B cell (primary cell): Measurements from ENCODE around the gene LMAN1L. TPM values are rescaled to one million over a fixed set of nuclear protein-coding genes. Genes with fewer than 3 reads are reported as not detected.

Experiments
- ATAC-seq: fragments of 200-7000 bp; cut with Tn5 transposase; one replicate; pipeline ENCODE4 v1.10.0; 2021; ENCODE audit warnings: low read depth, mild to moderate bottlenecking, moderate number of reproducible peaks, moderate library complexity
- CTCF ChIA-PET: fragments of 350-600 bp; sonication (Branson Sonifier 250); formaldehyde crosslinking; loops from one replicate; lab custom pipeline; 2021; ENCODE audit warnings: antibody characterized with exemption, inconsistent platforms; lab: Charles Lee
- POLR2A ChIA-PET: fragments of 350-600 bp; sonication (Branson Sonifier 250); formaldehyde crosslinking; loops from one replicate; lab custom pipeline; 2021; ENCODE audit warnings: antibody characterized with exemption; lab: Charles Lee
- DNase-seq: peaks from one replicate; pipeline ENCODE4 v3.0.0; 2013
- H2AFZ ChIP-seq: 2 replicates; pipeline ENCODE4 v1.6.1; 2012; ENCODE audit warnings: mild to moderate bottlenecking, low read depth, low read length; ENCODE audit not compliant: insufficient read depth, poor library complexity, severe bottlenecking
- H3K27ac ChIP-seq, 2 donors: 1 replicate in 1 of 2; 2 replicates in 1 of 2; pipeline ENCODE4 v1.5.1; 2012 to 2013; ENCODE audit warnings: low read length in 2 of 2, mild to moderate bottlenecking in 2 of 2, moderate library complexity in 1 of 2
- H3K27me3 ChIP-seq, 4 experiments: fragments of 200-600 bp in 1 of 4; sonication (generic) in 1 of 4; replicated peaks in 1 of 4; 1 replicate in 2 of 4; 2 replicates in 2 of 4; pipeline versions ENCODE4 v1.6.1 to v1.7.0; 2013 to 2016; ENCODE audit warnings: low read length in 3 of 4, mild to moderate bottlenecking in 2 of 4, mixed read lengths in 1 of 4, moderate library complexity in 1 of 4; ENCODE audit not compliant: insufficient read depth in 4 of 4, control insufficient read depth in 3 of 4; ENCODE audit errors: control extremely low read depth in 1 of 4
- H3K36me3 ChIP-seq, 2 experiments: replicated peaks in 1 of 2; 1 replicate in 1 of 2; 2 replicates in 1 of 2; pipeline versions ENCODE4 v1.6.1 to v1.7.1; 2013; ENCODE audit warnings: low read length in 1 of 2; ENCODE audit not compliant: insufficient read depth in 2 of 2, control insufficient read depth in 1 of 2; ENCODE audit errors: control extremely low read depth in 1 of 2, extremely low read depth in 1 of 2
- H3K4me1 ChIP-seq, 2 donors: fragments of 200-600 bp in 1 of 2; sonication (generic) in 1 of 2; 1 replicate in 1 of 2; 2 replicates in 1 of 2; pipeline versions ENCODE4 v1.5.1 to v1.6.1; 2013 to 2017; ENCODE audit warnings: low read length in 2 of 2; ENCODE audit not compliant: control insufficient read depth in 2 of 2, insufficient read depth in 2 of 2
- H3K4me2 ChIP-seq: replicated peaks from 2 replicates; pipeline ENCODE3; 2012; ENCODE audit warnings: mild to moderate bottlenecking, low read depth, low read length; ENCODE audit not compliant: poor library complexity, severe bottlenecking
- H3K4me3 ChIP-seq, 5 experiments: fragments of 200-600 bp in 1 of 5; sonication (generic) in 1 of 5; 1 replicate in 3 of 5; 2 replicates in 2 of 5; pipeline versions ENCODE4 v1.5.1 to v1.7.0; 2011 to 2016; ENCODE audit warnings: low read length in 4 of 5, mild to moderate bottlenecking in 4 of 5, low read depth in 2 of 5, control low read depth in 1 of 5, moderate library complexity in 1 of 5; ENCODE audit not compliant: insufficient read depth in 1 of 5; ENCODE audit errors: control extremely low read depth in 1 of 5, extremely low read depth in 1 of 5
- H3K79me2 ChIP-seq: fragments of 200-600 bp; sonication (generic); one replicate; pipeline ENCODE4 v1.6.0; 2016; ENCODE audit warnings: low read length; ENCODE audit not compliant: control insufficient read depth, insufficient read depth
- H3K9ac ChIP-seq: fragments of 200-600 bp; sonication (generic); 2 replicates; pipeline ENCODE4 v1.6.1; 2017; ENCODE audit warnings: mild to moderate bottlenecking, low read length, moderate library complexity
- H3K9me3 ChIP-seq, 3 donors: one replicate each; pipeline versions ENCODE4 v1.6.1 to v1.7.1; 2013; ENCODE audit warnings: low read length in 2 of 3; ENCODE audit not compliant: control insufficient read depth in 2 of 3, insufficient read depth in 1 of 3; ENCODE audit errors: control extremely low read depth in 1 of 3
- H4K20me1 ChIP-seq: 2 replicates; pipeline ENCODE4 v1.6.0; 2012; ENCODE audit warnings: mild to moderate bottlenecking, low read length; ENCODE audit not compliant: insufficient read depth, control insufficient read depth, poor library complexity, severe bottlenecking
- H3K27ac Mint-ChIP-seq: one replicate; pipeline ENCODE4 v1.8.0; 2021; ENCODE audit warnings: mixed read lengths
- H3K27me3 Mint-ChIP-seq: one replicate; pipeline ENCODE4 v1.8.0; 2021; ENCODE audit warnings: mixed read lengths
- H3K4me1 Mint-ChIP-seq: one replicate; pipeline ENCODE4 v1.8.0; 2021; ENCODE audit warnings: mixed read lengths
- H3K4me3 Mint-ChIP-seq: one replicate; pipeline ENCODE4 v1.8.0; 2021; ENCODE audit warnings: mixed read lengths
- H3K9me3 Mint-ChIP-seq: one replicate; pipeline ENCODE4 v1.8.0; 2022; ENCODE audit warnings: mixed read lengths; ENCODE audit not compliant: insufficient read depth
- EZH2 ChIP-seq: IDR thresholded peaks from 2 replicates; pipeline ENCODE4 v1.6.1; 2012; ENCODE audit warnings: borderline replicate concordance, low read depth, mild to moderate bottlenecking, moderate library complexity, low read length; ENCODE audit not compliant: insufficient read depth, poor library complexity, severe bottlenecking
- WGBS: methylation state at CpG from one replicate; pipeline ENCODE4 v1.1.5; 2013; ENCODE audit warnings: missing lambda C conversion rate; ENCODE audit not compliant: insufficient coverage; 5-methylcytosine and 5-hydroxymethylcytosine counted together
- intact Hi-C: fragments of 100-400 bp; cut with micrococcal nuclease; formaldehyde crosslinking; loops from one replicate; pipeline ENCODE4 v1.10.0; 2022
- polyA plus RNA-seq: library from polyadenylated mRNA; depleted of rRNA; stranded (reverse); fragments of >200 nt; gene quantifications from 2 replicates; pipeline ENCODE4 v1.2.3, GENCODE V29; 2012
- total RNA-seq, 2 donors: library from RNA; stranded (reverse); fragments of 120-200 nt in 1 of 2; gene quantifications; 1 replicate in 1 of 2; 2 replicates in 1 of 2; pipeline versions ENCODE4 v1.2.3 to v1.2.4, GENCODE V29; 2013 to 2022
- TF ChIP-seq, protein P1 (sequence below): fragments of 200-600 bp; IDR thresholded peaks from one replicate; pipeline ENCODE4 v1.8.0; 2022; ENCODE audit warnings: antibody characterized with exemption, mild to moderate bottlenecking

The LMAN1L gene
- total and polyA plus RNA-seq, 2 donors (not counting 1 experiment from before 2014, with no cell fraction given) = 0.60 to 1.1 TPM

- Mint-ChIP-seq H3K4me3 (peak overlapping the region; percentile 27), H3K27ac (peak overlapping the region; percentile 79), H3K9me3 (no peaks in the 10 kb centered on the region), H3K27me3 (no peaks in the 10 kb centered on the region), H3K4me1 (peaks cover 85% of the 10 kb centered on the region)
- WGBS = 89% methylated on average over 5 of the region's 14 CpGs
- POLR2A ChIA-PET = interaction anchor here (0.6 to 15.8 kb wide), 3 partner anchors 18 to 142 kb away, joined by 3 to 572 read pairs (median 4); partner anchors contain the start of genes COX5A and CSK
- TF ChIP-seq, protein P1, sequence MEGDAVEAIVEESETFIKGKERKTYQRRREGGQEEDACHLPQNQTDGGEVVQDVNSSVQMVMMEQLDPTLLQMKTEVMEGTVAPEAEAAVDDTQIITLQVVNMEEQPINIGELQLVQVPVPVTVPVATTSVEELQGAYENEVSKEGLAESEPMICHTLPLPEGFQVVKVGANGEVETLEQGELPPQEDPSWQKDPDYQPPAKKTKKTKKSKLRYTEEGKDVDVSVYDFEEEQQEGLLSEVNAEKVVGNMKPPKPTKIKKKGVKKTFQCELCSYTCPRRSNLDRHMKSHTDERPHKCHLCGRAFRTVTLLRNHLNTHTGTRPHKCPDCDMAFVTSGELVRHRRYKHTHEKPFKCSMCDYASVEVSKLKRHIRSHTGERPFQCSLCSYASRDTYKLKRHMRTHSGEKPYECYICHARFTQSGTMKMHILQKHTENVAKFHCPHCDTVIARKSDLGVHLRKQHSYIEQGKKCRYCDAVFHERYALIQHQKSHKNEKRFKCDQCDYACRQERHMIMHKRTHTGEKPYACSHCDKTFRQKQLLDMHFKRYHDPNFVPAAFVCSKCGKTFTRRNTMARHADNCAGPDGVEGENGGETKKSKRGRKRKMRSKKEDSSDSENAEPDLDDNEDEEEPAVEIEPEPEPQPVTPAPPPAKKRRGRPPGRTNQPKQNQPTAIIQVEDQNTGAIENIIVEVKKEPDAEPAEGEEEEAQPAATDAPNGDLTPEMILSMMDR = no peak
- no peak for TF ChIP-seq EZH2
- Histone ChIP-seq H3K27ac (peak overlapping the region; percentile 51 to 93), H3K4me3 (no peak overlapping the region), H4K20me1 (peaks cover 94% of the 10 kb centered on the region), H3K27me3 (no peaks in the 10 kb centered on the region), H3K4me2 (peak overlapping the region; percentile 48), H2AFZ (no peak overlapping the region), H3K9me3 (no peaks in the 10 kb centered on the region), H3K9ac (no peak overlapping the region), H3K4me1 (peaks cover 95 to 99% of the 10 kb centered on the region in 2 donors), H3K79me2 (peaks cover 97% of the 10 kb centered on the region), H3K36me3 (peaks cover 0 to 83% of the 10 kb centered on the region in 2 experiments)
- intact Hi-C loops = no loop called here
- ATAC-seq (no peak), DNase-seq (no peak)
- CTCF ChIA-PET = interaction anchor here (0.7 to 37.1 kb wide), 5 partner anchors 16 to 163 kb away, joined by 3 to 2548 read pairs (median 37); partner anchors contain the start of gene CSK
Observed at GRCh38 chr15:74795966-74796625, 16.5 kb upstream of the LMAN1L start.
